SK-N-SH (cell line): ENCODE data around the gene ZNF587B. TPM values are rescaled to one million over a fixed set of nuclear protein-coding genes. Genes with fewer than 3 reads are reported as not detected.
A peak's percentile ranks its signal among the peaks of the same experiment; 100 is the strongest.
"Not testable (repeated sequence)": the region's sequence is repeated elsewhere in the genome, so short reads cannot be mapped to it uniquely, and the experiment has no call there.

Experiments
- CTCF ChIA-PET: fragments of 300-600, 350-600 bp; formaldehyde crosslinking; extraction: SDS; loops from one replicate; lab custom pipeline; 2021; lab: Yijun Ruan, JAX
- POLR2A ChIA-PET: fragments of 350-600 bp; sonication (Branson Sonifier 250); formaldehyde crosslinking; extraction: SDS; loops from one replicate; lab custom pipeline; 2020; ENCODE audit warnings: antibody characterized with exemption, inconsistent platforms; lab: Yijun Ruan, JAX
- DNase-seq: peaks from one replicate; pipeline ENCODE4 v3.0.0; 2012
- H2AFZ ChIP-seq: fragments of 200-600 bp; sonication (generic); 2 replicates; pipeline ENCODE4 v1.8.1; 2016; ENCODE audit warnings: antibody characterized with exemption, mild to moderate bottlenecking, low read depth
- H3F3A ChIP-seq: fragments of 200-600 bp; sonication (generic); replicated peaks from 2 replicates; pipeline ENCODE3; 2016; ENCODE audit warnings: antibody characterized with exemption, mild to moderate bottlenecking; ENCODE audit not compliant: insufficient read depth
- H3K27ac ChIP-seq, 2 experiments: fragments of 200-500 bp in 1 of 2; fragments of 200-600 bp in 1 of 2; sonication (Bioruptor generic) in 1 of 2; sonication (generic), shearing (Covaris generic) in 1 of 2; 2 replicates each; pipeline versions ENCODE4 v1.5.1 to v1.6.1; 2014 to 2016; ENCODE audit warnings: low read depth in 2 of 2, inconsistent platforms in 1 of 2, low read length in 1 of 2, mild to moderate bottlenecking in 1 of 2, mixed read lengths in 1 of 2
- H3K27me3 ChIP-seq: fragments of 200-600 bp; sonication (generic), shearing (Covaris generic); 2 replicates; pipeline ENCODE4 v1.6.1; 2016; ENCODE audit warnings: mixed run types; ENCODE audit not compliant: insufficient read depth
- H3K36me3 ChIP-seq, 2 experiments: fragments of 200-500 bp in 1 of 2; fragments of 200-600 bp in 1 of 2; sonication (Bioruptor generic) in 1 of 2; sonication (generic) in 1 of 2; replicated peaks in 1 of 2; 2 replicates each; pipeline versions ENCODE3 to v1.5.1; 2014 to 2016; ENCODE audit warnings: low read length in 1 of 2, mild to moderate bottlenecking in 1 of 2; ENCODE audit not compliant: insufficient read depth in 2 of 2, control insufficient read depth in 1 of 2
- H3K4me1 ChIP-seq, 2 experiments: fragments of 200-500 bp in 1 of 2; fragments of 200-600 bp in 1 of 2; sonication (Bioruptor generic) in 1 of 2; sonication (generic), shearing (Covaris generic) in 1 of 2; 2 replicates each; pipeline versions ENCODE4 v1.5.1 to v1.6.1; 2014 to 2016; ENCODE audit warnings: low read depth in 1 of 2, low read length in 1 of 2, mixed run types in 1 of 2; ENCODE audit not compliant: insufficient read depth in 2 of 2, control insufficient read depth in 1 of 2
- H3K4me2 ChIP-seq: fragments of 200-600 bp; sonication (generic), shearing (Covaris generic); 2 replicates; pipeline ENCODE4 v1.6.1; 2017; ENCODE audit warnings: mixed run types
- H3K4me3 ChIP-seq, 2 experiments: fragments of 200-500 bp in 1 of 2; fragments of 200-600 bp in 1 of 2; sonication (Bioruptor generic) in 1 of 2; sonication (generic), shearing (Covaris generic) in 1 of 2; 2 replicates each; pipeline versions ENCODE4 v1.5.1 to v1.8.1; 2014 to 2016; ENCODE audit warnings: low read depth in 2 of 2, inconsistent platforms in 1 of 2, low read length in 1 of 2, mild to moderate bottlenecking in 1 of 2, mixed read lengths in 1 of 2, moderate library complexity in 1 of 2
- H3K79me2 ChIP-seq: fragments of 200-600 bp; sonication (generic); 2 replicates; pipeline ENCODE4 v1.8.1; 2017; ENCODE audit warnings: mild to moderate bottlenecking; ENCODE audit not compliant: insufficient read depth
- H3K9ac ChIP-seq: fragments of 200-600 bp; sonication (generic); 2 replicates; pipeline ENCODE4 v1.6.1; 2017; ENCODE audit warnings: mixed run types
- H3K9me2 ChIP-seq: fragments of 200-600 bp; sonication (generic); 2 replicates; pipeline ENCODE4 v1.6.1; 2017; ENCODE audit warnings: mixed run types
- H3K9me3 ChIP-seq: fragments of 200-600 bp; sonication (generic); 2 replicates; pipeline ENCODE4 v1.6.1; 2017; ENCODE audit warnings: mixed run types, mild to moderate bottlenecking, moderate library complexity
- H4K20me1 ChIP-seq: fragments of 200-600 bp; sonication (generic); 2 replicates; pipeline ENCODE4 v1.6.1; 2017; ENCODE audit warnings: mild to moderate bottlenecking, mixed run types; ENCODE audit not compliant: insufficient read depth
- EZH2phosphoT487 ChIP-seq: fragments of 200-600 bp; sonication (generic); IDR thresholded peaks from 2 replicates; pipeline ENCODE4 v1.6.1; 2017; ENCODE audit warnings: low read depth, mixed run types, mild to moderate bottlenecking, antibody characterized with exemption, moderate library complexity, borderline replicate concordance
- FOSL2 ChIP-seq: IDR thresholded peaks from 2 replicates; pipeline ENCODE4 v1.4.0; 2012; ENCODE audit warnings: low read depth, mild to moderate bottlenecking, moderate library complexity, borderline replicate concordance
- IRF3 ChIP-seq: fragments of 150-350 bp; IDR thresholded peaks from 2 replicates; pipeline ENCODE4 v1.6.1; 2016; ENCODE audit warnings: mild to moderate bottlenecking, low read depth, low read length
- MAX ChIP-seq: IDR thresholded peaks from 2 replicates; pipeline ENCODE4 v1.4.0; 2012; ENCODE audit warnings: low read depth
- MXI1 ChIP-seq: IDR thresholded peaks from 2 replicates; pipeline ENCODE4 v1.6.1; 2012; ENCODE audit warnings: mild to moderate bottlenecking, low read depth, low read length, improper control_type of control experiment
- RAD21 ChIP-seq: IDR thresholded peaks from 2 replicates; pipeline ENCODE4 v1.6.1; 2012; ENCODE audit warnings: mild to moderate bottlenecking, low read length
- RCOR1 ChIP-seq: fragments of 150-350 bp; IDR thresholded peaks from 2 replicates; pipeline ENCODE4 v1.6.1; 2017; ENCODE audit warnings: antibody characterized with exemption, low read length
- REST ChIP-seq: IDR thresholded peaks from 2 replicates; pipeline ENCODE4 v1.6.1; 2012; ENCODE audit warnings: mild to moderate bottlenecking, low read depth, low read length, moderate library complexity
- RXRA ChIP-seq: IDR thresholded peaks from 2 replicates; pipeline ENCODE4 v1.4.0; 2012; ENCODE audit warnings: low read depth, mild to moderate bottlenecking, borderline replicate concordance
- SMC3 ChIP-seq: IDR thresholded peaks from 2 replicates; pipeline ENCODE4 v1.6.1; 2012; ENCODE audit warnings: low read depth, low read length, improper control_type of control experiment
- USF2 ChIP-seq: fragments of 150-350 bp; IDR thresholded peaks from 2 replicates; pipeline ENCODE4 v1.6.1; 2017; ENCODE audit warnings: antibody characterized with exemption, low read length, low read depth, borderline replicate concordance
- WGBS: methylation state at CpG from one replicate; pipeline ENCODE4 v1.1.6; 2017; ENCODE audit warnings: low lambda C conversion rate; 5-methylcytosine and 5-hydroxymethylcytosine counted together
- polyA plus RNA-seq, 3 experiments: library from polyadenylated mRNA; depleted of rRNA; stranded (reverse); fragments of >200 nt; gene quantifications; 2 replicates each; pipeline ENCODE4 v1.2.3, GENCODE V29; 2012

Gene ZNF587B
- polyA plus RNA-seq, 1 of the 3 experiments (the other 2 are of a cell fraction) = 2.4 TPM

GRCh38 chr19:57812226-57812625 is 17.9 kb upstream of the ZNF587B start:
- H4K20me1 ChIP-seq = no peaks in the 10 kb centered on the region
- TF ChIP-seq RCOR1 (no peak), RAD21 (no peak)
- peaks cover 18% of the 10 kb centered on the region; the same call in 1 of the 2 replicates for H3K79me2 ChIP-seq
- peaks cover 13 to 17% of the 10 kb centered on the region in 2 experiments for H3K36me3 ChIP-seq
- H3K9me2 ChIP-seq = no peaks in the 10 kb centered on the region
- CTCF ChIA-PET = no interaction called here
- peaks cover 0 to 7% of the 10 kb centered on the region in 2 experiments; a peak in 1 of 4 replicates for H3K4me1 ChIP-seq
- no peak overlapping the region for H3K4me3 ChIP-seq
- H3F3A ChIP-seq = peaks cover 3% of the 10 kb centered on the region
- no peak overlapping the region for H3K9ac ChIP-seq
- 95% methylated on average over 3 of the region's 3 CpGs for WGBS
- POLR2A ChIA-PET = no interaction called here
- no peak overlapping the region for H2AFZ ChIP-seq
- H3K4me2 ChIP-seq = no peak overlapping the region
- no peaks in the 10 kb centered on the region for H3K27me3 ChIP-seq
- no peak overlapping the region for H3K27ac ChIP-seq
- no peak for DNase-seq
- H3K9me3 ChIP-seq = no peaks in the 10 kb centered on the region

GRCh38 chr19:57812975-57813820 is 16.9 kb upstream of the ZNF587B start:
- CTCF ChIA-PET, H3K9ac ChIP-seq, DNase-seq: not testable (repeated sequence)

GRCh38 chr19:57813919-57814504 is 16.1 kb upstream of the ZNF587B start:
- Histone ChIP-seq H3K9ac (peak overlapping the region; percentile 75), H3K4me2 (peak overlapping the region; percentile 78), H3K9me2 (no peaks in the 10 kb centered on the region), H4K20me1 (no peaks in the 10 kb centered on the region), H2AFZ (peak overlapping the region; percentile 81), H3K9me3 (no peaks in the 10 kb centered on the region), H3K27me3 (no peaks in the 10 kb centered on the region), H3F3A (no peaks in the 10 kb centered on the region), H3K79me2 (peaks cover 18% of the 10 kb centered on the region; the same call in 1 of the 2 replicates), H3K4me3 (peak overlapping the region; percentile 82 to 90), H3K27ac (peak overlapping the region; percentile 49 to 67; a peak in 2 of 4 replicates), H3K36me3 (peaks cover 7 to 9% of the 10 kb centered on the region in 2 experiments), H3K4me1 (peaks cover 0 to 7% of the 10 kb centered on the region in 2 experiments; a peak in 1 of 4 replicates)
- DNase-seq = no peak
- 30% methylated on average over 13 of the region's 13 CpGs for WGBS
- ChIA-PET POLR2A (interaction anchor here (1.2 to 1.4 kb wide), 2 partner anchors 181 to 245 kb away, joined by 3 read pairs; partner anchors contain the start of genes ZNF135 and ZNF211), CTCF (no interaction called here)
- no peak for TF ChIP-seq MXI1
- TF ChIP-seq REST = no peak
- TF ChIP-seq FOSL2 = no peak
- TF ChIP-seq EZH2phosphoT487 = no peak
- no peak for TF ChIP-seq IRF3
- TF ChIP-seq SMC3 = no peak
- TF ChIP-seq USF2 = no peak
- TF ChIP-seq MAX = no peak
- TF ChIP-seq RXRA = no peak

More at GRCh38 chr19:57812975-57813820, 16.9 kb upstream of the ZNF587B start:
- H3K4me2 ChIP-seq = peak overlapping the region; percentile 78
- H3K9me2 ChIP-seq, POLR2A ChIA-PET, H2AFZ ChIP-seq, H3K27me3 ChIP-seq, H3K9me3 ChIP-seq, H4K20me1 ChIP-seq, H3K4me1 ChIP-seq, H3K27ac ChIP-seq, H3F3A ChIP-seq: not testable (repeated sequence)
- 95% methylated on average over 11 of the region's 13 CpGs for WGBS
- peaks cover 7 to 11% of the 10 kb centered on the region in 2 experiments for H3K36me3 ChIP-seq
- H3K4me3 ChIP-seq = peak overlapping the region; percentile 82 to 90; a peak in 3 of 4 replicates
- peaks cover 18% of the 10 kb centered on the region; the same call in 1 of the 2 replicates for H3K79me2 ChIP-seq
